Measurements from ENCODE around the gene DHX35. TPM values are rescaled to one million over a fixed set of nuclear protein-coding genes. Genes with fewer than 3 reads are reported as not detected.

Gene DHX35
- total RNA-seq, 1 experiment from 2014 or later: 11.2 TPM

GRCh38 chr20:39082622-39083398 lies 120.7 kb downstream of the DHX35 start:
- Histone ChIP-seq H3K4me1 (ENCODE audit: control insufficient read depth in 1 of 2, insufficient read depth in 2 of 2, low read length in 2 of 2) (0 out of 4 replicates have a peak, but pooled peaks cover 0 to 7% of the 10 kb centered on the region in 2 experiments), H3K79me2 (ENCODE audit: insufficient read depth, low read length) (no peaks in the 10 kb centered on the region), H3K9me2 (ENCODE audit: insufficient read depth) (no peaks in the 10 kb centered on the region), H4K20me1 (ENCODE audit: insufficient read depth) (no peaks in the 10 kb centered on the region), H3K4me3 (replicated peaks in 1 of 2; ENCODE audit: low read depth in 1 of 2, low read length in 2 of 2) (no peak overlapping the region), H3K36me3 (ENCODE audit: control insufficient read depth in 1 of 2, insufficient read depth in 2 of 2, low read length in 2 of 2) (no peaks in the 10 kb centered on the region), H2AFZ (ENCODE audit: low read depth, low read length, poor library complexity, severe bottlenecking) (no peak overlapping the region), H3K27ac (ENCODE audit: low read depth, low read length) (no peak overlapping the region), H3K9me3 (ENCODE audit: control insufficient read depth in 1 of 2, insufficient read depth in 1 of 2, low read depth in 1 of 2, low read length in 2 of 2) (no peaks in the 10 kb centered on the region), H3K9ac (ENCODE audit: low read length) (no peak overlapping the region), H3K27me3 (ENCODE audit: insufficient read depth, low read length) (peaks cover 6% of the 10 kb centered on the region; the same call in 1 of the 2 replicates), H3K4me2 (ENCODE audit: low read length) (no peak overlapping the region)
- ATAC-seq: no peak
- BruUV-seq (replicated peaks): no TSS peak
- intact Hi-C loops (cut with micrococcal nuclease): no loop called here
- no peak for TF ChIP-seq ZNF274 (IDR thresholded peaks at IDR 0.05; ENCODE audit: low read depth, low read length)
- no peak for TF ChIP-seq POLR2A (IDR thresholded peaks at IDR 0.05; ENCODE audit: borderline replicate concordance, extremely low read depth, insufficient read depth, insufficient read length)
- TF ChIP-seq ZFX (IDR thresholded peaks at IDR 0.05): no peak
- no peak for TF ChIP-seq POLR2AphosphoS5 (IDR thresholded peaks at IDR 0.05; ENCODE audit: low read depth, low read length)
- POLR2A ChIA-PET: no interaction called here
- no peak for DNase-seq (ENCODE audit: low read depth, low spot score)
- RAD21 ChIA-PET (ENCODE audit: low non-redundant PET in 1 of 2, low total read pairs in 2 of 2, uncharacterized antibody in 2 of 2, unreplicated experiment in 2 of 2): interaction anchor here in 1 of 2 experiments (1.0 kb wide), 1 partner anchor 32 kb away, joined by 3 read pairs; no protein-coding TSS in a partner anchor
- CTCF ChIA-PET: interaction anchor here (2.8 kb wide), 1 partner anchor 32 kb away, joined by 29 read pairs; no protein-coding TSS in a partner anchor

- ChIA-PET POLR2A (no interaction called here), CTCF (interaction anchor here (0.5 kb wide), 1 partner anchor 325 kb away, joined by 3 read pairs; no protein-coding TSS in a partner anchor), RAD21 (ENCODE audit: low non-redundant PET in 1 of 2, low total read pairs in 2 of 2, uncharacterized antibody in 2 of 2, unreplicated experiment in 2 of 2) (no interaction called here)
- H4K20me1 ChIP-seq (ENCODE audit: insufficient read depth): no peaks in the 10 kb centered on the region
- no peak overlapping the region for H3K9ac ChIP-seq (ENCODE audit: low read length)
- H3K4me1 ChIP-seq (ENCODE audit: control insufficient read depth in 1 of 2, insufficient read depth in 2 of 2, low read length in 2 of 2): 0 out of 4 replicates have a peak, but pooled peaks cover 0 to 7% of the 10 kb centered on the region in 2 experiments
- H3K9me2 ChIP-seq (ENCODE audit: insufficient read depth): no peaks in the 10 kb centered on the region
- no peak overlapping the region for H2AFZ ChIP-seq (ENCODE audit: low read depth, low read length, poor library complexity, severe bottlenecking)
- no peak for ATAC-seq
- no peaks in the 10 kb centered on the region for H3K9me3 ChIP-seq (ENCODE audit: control insufficient read depth in 1 of 2, insufficient read depth in 1 of 2, low read depth in 1 of 2, low read length in 2 of 2)
- no peak for TF ChIP-seq MAX (IDR thresholded peaks at IDR 0.05)
- TF ChIP-seq JUND (IDR thresholded peaks at IDR 0.05): no peak
- TF ChIP-seq POLR2A (IDR thresholded peaks at IDR 0.05; ENCODE audit: borderline replicate concordance, extremely low read depth, insufficient read depth, insufficient read length): no peak
- no peak for TF ChIP-seq SRF (IDR thresholded peaks at IDR 0.05; ENCODE audit: low read depth)
- no peak for TF ChIP-seq CBX3 (IDR thresholded peaks at IDR 0.05; ENCODE audit: low read depth)
- no peak for TF ChIP-seq POLR2AphosphoS5 (IDR thresholded peaks at IDR 0.05; ENCODE audit: low read depth, low read length)
- peaks cover 6% of the 10 kb centered on the region; the same call in 1 of the 2 replicates for H3K27me3 ChIP-seq (ENCODE audit: insufficient read depth, low read length)
- intact Hi-C loops (cut with micrococcal nuclease): no loop called here
- no peak overlapping the region for H3K4me3 ChIP-seq (replicated peaks in 1 of 2; ENCODE audit: low read depth in 1 of 2, low read length in 2 of 2)
- no peak overlapping the region for H3K27ac ChIP-seq (ENCODE audit: low read depth, low read length)
- no TSS peak for BruUV-seq (replicated peaks)
- no peak for DNase-seq (ENCODE audit: low read depth, low spot score)
- no peak overlapping the region for H3K4me2 ChIP-seq (ENCODE audit: low read length)
- no peaks in the 10 kb centered on the region for H3K36me3 ChIP-seq (ENCODE audit: control insufficient read depth in 1 of 2, insufficient read depth in 2 of 2, low read length in 2 of 2)
- no peaks in the 10 kb centered on the region for H3K79me2 ChIP-seq (ENCODE audit: insufficient read depth, low read length)
These were observed 121.6 kb downstream of the DHX35 start for GRCh38 chr20:39083761-39084160.

Data from HCT116 (cell line).